Panc1 (cell line): ENCODE results near the gene ZNF407. TPM values are rescaled to one million over a fixed set of nuclear protein-coding genes. Genes with fewer than 3 reads are reported as not detected.

Experiments used
- ATAC-seq: fragments of 200-7000 bp; cut with Tn5 transposase; 2 replicates; pipeline ENCODE4 v1.9.1; 2020; ENCODE audit warnings: mild to moderate bottlenecking, moderate library complexity
- BruUV-seq: library from RNA; stranded (reverse); fragments of 400-500 nt; replicated peaks from 2 replicates; lab custom pipeline; 2021; lab: Mats Ljungman, UMichigan
- CTCF ChIA-PET: fragments of 300-600 bp; sonication (Branson Sonifier 250); formaldehyde crosslinking; loops from one replicate; lab custom pipeline; 2022; ENCODE audit warnings: antibody characterized with exemption; lab: Charles Lee
- POLR2A ChIA-PET: fragments of 300-600 bp; sonication (Branson Sonifier 250); formaldehyde crosslinking; loops from one replicate; lab custom pipeline; 2022; ENCODE audit warnings: antibody characterized with exemption; lab: Charles Lee
- DNase-seq: peaks from one replicate; pipeline ENCODE4 v3.0.0-alpha.2; 2010; ENCODE audit warnings: low read depth, low spot score
- H3K27ac ChIP-seq: 2 replicates; pipeline ENCODE4 v1.5.1; 2011; ENCODE audit warnings: mild to moderate bottlenecking, low read length, inconsistent platforms
- H3K27me3 ChIP-seq: fragments of 200-500 bp; sonication (Bioruptor generic); 2 replicates; pipeline ENCODE4 v1.6.0; 2014; ENCODE audit warnings: low read length, inconsistent platforms; ENCODE audit not compliant: control insufficient read depth, insufficient read depth
- H3K36me3 ChIP-seq: fragments of 200-500 bp; sonication (Bioruptor generic); 2 replicates; pipeline ENCODE4 v1.5.1; 2014; ENCODE audit warnings: inconsistent platforms, mild to moderate bottlenecking, low read length, moderate library complexity; ENCODE audit not compliant: control insufficient read depth, insufficient read depth
- H3K4me1 ChIP-seq: 2 replicates; pipeline ENCODE4 v1.5.1; 2011; ENCODE audit warnings: inconsistent platforms, mild to moderate bottlenecking, low read length, moderate library complexity; ENCODE audit not compliant: control insufficient read depth, insufficient read depth
- H3K4me3 ChIP-seq, 2 experiments: 2 replicates each; pipeline ENCODE4 v1.5.1; 2011 to 2012; ENCODE audit warnings: low read depth in 2 of 2, low read length in 2 of 2, mild to moderate bottlenecking in 2 of 2, inconsistent platforms in 1 of 2, moderate library complexity in 1 of 2
- H3K9me3 ChIP-seq: fragments of 200-500 bp; sonication (Bioruptor generic); 2 replicates; pipeline ENCODE4 v1.5.1; 2014; ENCODE audit warnings: low read depth, mild to moderate bottlenecking, inconsistent platforms, low read length, moderate library complexity; ENCODE audit not compliant: control insufficient read depth, insufficient read depth
- CTCF ChIP-seq: fragments of 450-650 bp; IDR thresholded peaks from 2 replicates; pipeline ENCODE4 v1.5.1; 2017; ENCODE audit warnings: mild to moderate bottlenecking
- POLR2AphosphoS5 ChIP-seq: IDR thresholded peaks from 2 replicates; pipeline ENCODE4 v1.6.1; 2012; ENCODE audit warnings: mild to moderate bottlenecking, low read depth, low read length, moderate library complexity
- REST ChIP-seq, 2 experiments: IDR thresholded peaks; 2 replicates each; pipeline ENCODE4 v1.6.1; 2011 to 2012; ENCODE audit warnings: low read depth in 2 of 2, control low read depth in 1 of 2, low read length in 1 of 2, mild to moderate bottlenecking in 1 of 2, moderate library complexity in 1 of 2; ENCODE audit not compliant: insufficient read depth in 1 of 2
- SIN3A ChIP-seq: IDR thresholded peaks from 2 replicates; pipeline ENCODE4 v1.6.1; 2012; ENCODE audit warnings: low read depth, mild to moderate bottlenecking, low read length, moderate library complexity, borderline replicate concordance; ENCODE audit not compliant: insufficient read depth
- TCF7L2 ChIP-seq: IDR thresholded peaks from 2 replicates; pipeline ENCODE4 v1.6.1; 2011; ENCODE audit warnings: mild to moderate bottlenecking, low read depth, low read length, inconsistent platforms
- in situ Hi-C: cut with HindIII; loops from 2 replicates; pipeline ENCODE4 v1.10.0; 2016; ENCODE audit warnings: low sequenced_read_pairs, low pct_unique_long_range_greater_than_20kb
- intact Hi-C: fragments of 100-400 bp; cut with micrococcal nuclease; formaldehyde crosslinking; loops from one replicate; pipeline ENCODE4 v1.10.0; 2022; ENCODE audit not compliant: unreplicated experiment
- total RNA-seq: library from RNA; stranded (reverse); gene quantifications from one replicate; pipeline ENCODE4 v1.2.1, GENCODE V29; 2021; ENCODE audit not compliant: unreplicated experiment

ZNF407 gene
- total RNA-seq, 1 experiment from 2014 or later = 16.8 TPM

GRCh38 chr18:74947417-74947816, 349.7 kb downstream of the ZNF407 start:
- H3K27me3 ChIP-seq = no peaks in the 10 kb centered on the region
- CTCF ChIA-PET = no interaction called here
- DNase-seq = no peak
- H3K4me1 ChIP-seq = peaks cover 63% of the 10 kb centered on the region
- H3K36me3 ChIP-seq = no peaks in the 10 kb centered on the region
- intact Hi-C loops = no loop called here
- BruUV-seq = no TSS peak
- POLR2A ChIA-PET = no interaction called here
- in situ Hi-C loops = no loop called here
- no peaks in the 10 kb centered on the region for H3K9me3 ChIP-seq
- no peak overlapping the region for H3K27ac ChIP-seq
- no peak for TF ChIP-seq CTCF
- no peak for TF ChIP-seq REST (IDR thresholded peaks at IDR 0.05; ENCODE audit: insufficient read depth in 1 of 2, low read depth in 2 of 2, low read length in 1 of 2)
- TF ChIP-seq SIN3A = no peak
- no peak for TF ChIP-seq POLR2AphosphoS5
- no peak for TF ChIP-seq TCF7L2
- no peak overlapping the region for H3K4me3 ChIP-seq
- ATAC-seq = no peak

- no peak for DNase-seq
- no TSS peak for BruUV-seq
- H3K36me3 ChIP-seq = no peaks in the 10 kb centered on the region
- no peaks in the 10 kb centered on the region for H3K27me3 ChIP-seq
- TF ChIP-seq TCF7L2 (no peak), CTCF (no peak), SIN3A (no peak), POLR2AphosphoS5 (no peak), REST (IDR thresholded peaks at IDR 0.05; ENCODE audit: insufficient read depth in 1 of 2, low read depth in 2 of 2, low read length in 1 of 2) (no peak)
- ATAC-seq = no peak
- ChIA-PET CTCF (no interaction called here), POLR2A (no interaction called here)
- intact Hi-C loops (no loop called here), in situ Hi-C loops (no loop called here)
- no peak overlapping the region for H3K4me3 ChIP-seq
- H3K27ac ChIP-seq = peak overlapping the region; percentile 20; the same call in 1 of the 2 replicates
- H3K9me3 ChIP-seq = no peaks in the 10 kb centered on the region
- H3K4me1 ChIP-seq = peaks cover 61% of the 10 kb centered on the region
These were observed 350.2 kb downstream of the ZNF407 start for GRCh38 chr18:74947875-74948274.
